ENCODE results near the gene SRXN1.

The SRXN1 gene

DNA sequence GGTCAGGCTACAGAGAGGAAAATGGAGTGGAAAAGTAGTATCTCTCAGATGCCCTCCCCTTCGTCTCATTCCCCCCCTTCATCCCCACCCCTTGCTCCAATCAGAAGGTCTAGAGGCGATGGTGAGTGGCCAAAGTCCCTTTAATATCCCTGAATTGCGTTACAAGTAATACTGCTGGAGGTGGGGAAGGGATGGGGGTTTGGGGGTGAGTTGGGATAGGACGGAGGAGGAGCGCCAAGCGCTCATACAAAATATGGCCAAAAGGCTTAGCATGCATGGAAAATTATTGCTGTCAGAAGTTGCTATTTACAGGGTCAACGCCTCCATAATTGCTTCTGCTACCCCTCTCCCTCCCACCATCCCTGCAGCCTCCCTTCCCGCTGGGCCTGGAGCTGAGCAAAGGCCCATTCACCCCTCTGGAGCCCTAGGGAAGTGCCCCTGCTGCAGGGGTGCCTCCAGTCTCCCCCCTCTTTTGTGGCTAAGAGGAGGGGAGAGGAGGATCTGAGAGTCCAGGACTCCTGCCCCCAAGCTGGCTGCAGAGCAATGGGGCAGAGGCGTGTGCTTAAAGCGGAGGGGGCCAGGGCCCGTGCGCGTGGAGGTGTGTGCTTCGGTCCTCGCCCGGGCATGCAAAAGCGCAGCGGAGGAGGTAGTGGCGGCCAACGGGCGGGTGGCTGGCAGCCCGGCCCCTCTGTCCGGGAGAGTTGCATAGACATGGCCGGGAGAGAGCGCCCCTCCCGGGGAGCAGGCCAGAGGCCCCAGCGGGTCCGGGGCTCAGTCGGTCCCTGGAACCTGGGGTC, 8.7 kb upstream of the SRXN1 start:
- DNase-seq (ENCODE audit: low read depth in 1 of 2, low spot score in 1 of 2) = no peak
- no peak for TF ChIP-seq REST (IDR thresholded peaks at IDR 0.05; ENCODE audit: insufficient replicate concordance, low read depth)
- TF ChIP-seq POLR2AphosphoS5 (IDR thresholded peaks at IDR 0.05; ENCODE audit: low read depth) = no peak
- TF ChIP-seq SPI1 (IDR thresholded peaks at IDR 0.05; ENCODE audit: borderline replicate concordance, low read depth) = no peak
- no peak for TF ChIP-seq GABPA (IDR thresholded peaks at IDR 0.05; ENCODE audit: low read depth)
- TF ChIP-seq, protein P1, sequence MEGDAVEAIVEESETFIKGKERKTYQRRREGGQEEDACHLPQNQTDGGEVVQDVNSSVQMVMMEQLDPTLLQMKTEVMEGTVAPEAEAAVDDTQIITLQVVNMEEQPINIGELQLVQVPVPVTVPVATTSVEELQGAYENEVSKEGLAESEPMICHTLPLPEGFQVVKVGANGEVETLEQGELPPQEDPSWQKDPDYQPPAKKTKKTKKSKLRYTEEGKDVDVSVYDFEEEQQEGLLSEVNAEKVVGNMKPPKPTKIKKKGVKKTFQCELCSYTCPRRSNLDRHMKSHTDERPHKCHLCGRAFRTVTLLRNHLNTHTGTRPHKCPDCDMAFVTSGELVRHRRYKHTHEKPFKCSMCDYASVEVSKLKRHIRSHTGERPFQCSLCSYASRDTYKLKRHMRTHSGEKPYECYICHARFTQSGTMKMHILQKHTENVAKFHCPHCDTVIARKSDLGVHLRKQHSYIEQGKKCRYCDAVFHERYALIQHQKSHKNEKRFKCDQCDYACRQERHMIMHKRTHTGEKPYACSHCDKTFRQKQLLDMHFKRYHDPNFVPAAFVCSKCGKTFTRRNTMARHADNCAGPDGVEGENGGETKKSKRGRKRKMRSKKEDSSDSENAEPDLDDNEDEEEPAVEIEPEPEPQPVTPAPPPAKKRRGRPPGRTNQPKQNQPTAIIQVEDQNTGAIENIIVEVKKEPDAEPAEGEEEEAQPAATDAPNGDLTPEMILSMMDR (IDR thresholded peaks at IDR 0.05; ENCODE audit: insufficient read depth, low read length) = no peak
- Histone ChIP-seq H3K27ac (replicated peaks) (no peak overlapping the region), H3K27me3 (ENCODE audit: insufficient read depth, poor library complexity, severe bottlenecking) (peaks cover 22% of the 10 kb centered on the region), H3K4me3 (replicated peaks; ENCODE audit: insufficient read depth, low read length) (no peak overlapping the region)

GRCh38 chr20:658731-659291, 5.8 kb upstream of the SRXN1 start:
- peak; percentile 71 for TF ChIP-seq SPI1 (IDR thresholded peaks at IDR 0.05; ENCODE audit: borderline replicate concordance, low read depth)
- TF ChIP-seq, protein P1 (IDR thresholded peaks at IDR 0.05; ENCODE audit: insufficient read depth, low read length) = no peak
- Histone ChIP-seq H3K4me3 (replicated peaks; ENCODE audit: insufficient read depth, low read length) (no peak overlapping the region), H3K27me3 (ENCODE audit: insufficient read depth, poor library complexity, severe bottlenecking) (peaks cover 5% of the 10 kb centered on the region), H3K27ac (replicated peaks) (no peak overlapping the region)
- peak; percentile 9 to 78 for DNase-seq (ENCODE audit: low read depth in 1 of 2, low spot score in 1 of 2)

- no peak for DNase-seq (ENCODE audit: low read depth in 1 of 2, low spot score in 1 of 2)
- TF ChIP-seq GABPA (IDR thresholded peaks at IDR 0.05; ENCODE audit: low read depth) = no peak
- no peak for TF ChIP-seq POLR2AphosphoS5 (IDR thresholded peaks at IDR 0.05; ENCODE audit: low read depth)
- TF ChIP-seq REST (IDR thresholded peaks at IDR 0.05; ENCODE audit: insufficient replicate concordance, low read depth) = no peak
- TF ChIP-seq, protein P1 (IDR thresholded peaks at IDR 0.05; ENCODE audit: insufficient read depth, low read length) = no peak
- TF ChIP-seq SPI1 (IDR thresholded peaks at IDR 0.05; ENCODE audit: borderline replicate concordance, low read depth) = no peak
- Histone ChIP-seq H3K27me3 (ENCODE audit: insufficient read depth, poor library complexity, severe bottlenecking) (peaks cover 2% of the 10 kb centered on the region), H3K27ac (replicated peaks) (no peak overlapping the region), H3K4me3 (replicated peaks; ENCODE audit: insufficient read depth, low read length) (no peak overlapping the region)
Observed at GRCh38 chr20:658202-658601, 5.2 kb upstream of the SRXN1 start.
